Measurements from ENCODE around the gene CLCA2. TPM values are rescaled to one million over a fixed set of nuclear protein-coding genes. Genes with fewer than 3 reads are reported as not detected.

CLCA2 gene
- total and polyA plus RNA-seq, 7 donors = 0.60 to 2.1 (median 0.60) TPM; not detected in 4

DNA sequence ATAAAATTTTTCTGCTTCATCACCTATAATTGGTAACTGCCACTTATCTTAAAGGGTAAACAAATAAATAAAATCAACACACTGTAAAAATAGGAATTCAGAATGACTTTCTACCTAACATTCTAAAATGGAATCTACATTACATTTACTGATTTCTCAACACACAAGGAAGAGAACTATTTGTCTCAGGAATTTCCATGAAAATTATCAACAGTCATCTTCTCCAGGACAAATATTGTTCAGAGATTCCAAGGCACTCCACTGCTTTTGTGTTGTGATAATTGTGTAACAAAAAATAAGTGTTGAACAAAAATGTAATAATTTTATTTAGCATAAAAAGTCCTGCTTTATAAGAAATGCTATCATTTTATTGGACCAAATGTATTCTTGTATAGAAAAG is 35.2 kb upstream of the CLCA2 start:
- intact Hi-C loops (cut with DNase I) = loop anchor here (10.0 kb wide), 1 partner anchor 696 kb away; no protein-coding TSS in a partner anchor
- no peak overlapping the region for H3K4me3 ChIP-seq
- TF ChIP-seq, protein P1, sequence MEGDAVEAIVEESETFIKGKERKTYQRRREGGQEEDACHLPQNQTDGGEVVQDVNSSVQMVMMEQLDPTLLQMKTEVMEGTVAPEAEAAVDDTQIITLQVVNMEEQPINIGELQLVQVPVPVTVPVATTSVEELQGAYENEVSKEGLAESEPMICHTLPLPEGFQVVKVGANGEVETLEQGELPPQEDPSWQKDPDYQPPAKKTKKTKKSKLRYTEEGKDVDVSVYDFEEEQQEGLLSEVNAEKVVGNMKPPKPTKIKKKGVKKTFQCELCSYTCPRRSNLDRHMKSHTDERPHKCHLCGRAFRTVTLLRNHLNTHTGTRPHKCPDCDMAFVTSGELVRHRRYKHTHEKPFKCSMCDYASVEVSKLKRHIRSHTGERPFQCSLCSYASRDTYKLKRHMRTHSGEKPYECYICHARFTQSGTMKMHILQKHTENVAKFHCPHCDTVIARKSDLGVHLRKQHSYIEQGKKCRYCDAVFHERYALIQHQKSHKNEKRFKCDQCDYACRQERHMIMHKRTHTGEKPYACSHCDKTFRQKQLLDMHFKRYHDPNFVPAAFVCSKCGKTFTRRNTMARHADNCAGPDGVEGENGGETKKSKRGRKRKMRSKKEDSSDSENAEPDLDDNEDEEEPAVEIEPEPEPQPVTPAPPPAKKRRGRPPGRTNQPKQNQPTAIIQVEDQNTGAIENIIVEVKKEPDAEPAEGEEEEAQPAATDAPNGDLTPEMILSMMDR (IDR thresholded peaks at IDR 0.05) = no peak
- TF ChIP-seq POLR2A (IDR thresholded peaks at IDR 0.05) (no peak), EP300 (IDR thresholded peaks at IDR 0.05) (no peak), POLR2AphosphoS5 (IDR thresholded peaks at IDR 0.05) (no peak)
- DNase-seq = no peak
- H3K27me3 ChIP-seq = no peaks in the 10 kb centered on the region
- no peaks in the 10 kb centered on the region for H3K36me3 ChIP-seq
- no peak overlapping the region for H3K27ac ChIP-seq
- H3K9me3 ChIP-seq = peaks cover 0 to 2% (median 0%) of the 10 kb centered on the region in 4 donors
- peaks cover 0 to 14% (median 5%) of the 10 kb centered on the region in 4 donors for H3K4me1 ChIP-seq

DNA sequence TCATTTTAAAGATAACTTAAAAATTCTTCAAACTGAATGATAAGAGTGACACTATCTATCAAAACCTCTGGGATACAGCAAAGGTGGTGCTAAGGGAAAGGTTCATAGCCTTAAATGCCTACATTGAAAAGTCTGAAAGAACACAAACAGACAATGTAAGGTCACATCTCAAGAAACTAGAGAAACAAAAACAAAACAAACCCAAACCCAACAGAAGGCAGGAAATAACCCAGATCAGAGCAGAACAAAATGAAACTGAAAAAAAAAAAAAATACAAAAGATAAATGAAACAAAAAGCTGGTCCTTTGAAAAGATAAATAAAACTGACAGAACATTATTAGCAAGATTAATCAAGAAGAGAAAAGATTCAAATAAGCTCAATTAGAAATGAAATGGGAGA is 34.7 kb upstream of the CLCA2 start:
- DNase-seq = no peak
- H3K4me3 ChIP-seq = no peak overlapping the region
- H3K27me3 ChIP-seq = no peaks in the 10 kb centered on the region
- H3K9me3 ChIP-seq = peaks cover 0 to 2% (median 0%) of the 10 kb centered on the region in 4 donors
- H3K36me3 ChIP-seq = no peaks in the 10 kb centered on the region
- intact Hi-C loops (cut with DNase I) = loop anchor here (10.0 kb wide), 1 partner anchor 695 kb away; no protein-coding TSS in a partner anchor
- H3K4me1 ChIP-seq = peaks cover 0 to 19% (median 5%) of the 10 kb centered on the region in 4 donors
- no peak overlapping the region for H3K27ac ChIP-seq
- TF ChIP-seq EP300 (IDR thresholded peaks at IDR 0.05) = no peak
- TF ChIP-seq POLR2AphosphoS5 (IDR thresholded peaks at IDR 0.05) = no peak
- TF ChIP-seq POLR2A (IDR thresholded peaks at IDR 0.05) = no peak
- TF ChIP-seq, protein P1 (IDR thresholded peaks at IDR 0.05) = no peak

DNA sequence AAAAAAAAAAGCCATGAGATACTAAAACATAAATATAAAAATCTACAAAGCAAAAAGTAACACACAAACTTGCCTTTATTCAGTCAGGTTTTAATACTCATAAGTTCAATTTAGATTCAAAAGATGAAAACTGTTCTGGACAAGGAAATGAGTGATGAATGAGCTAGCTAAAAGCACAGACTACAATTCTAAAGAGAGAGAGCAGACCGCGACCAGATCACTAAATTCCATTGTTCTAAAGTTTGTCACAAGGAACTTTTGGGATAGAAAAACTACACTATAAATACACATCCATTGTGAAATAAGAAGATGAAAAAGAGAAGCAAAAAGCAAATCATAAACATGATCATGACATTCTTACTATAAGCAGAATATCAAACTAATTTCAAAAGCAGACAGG is 29.6 kb upstream of the CLCA2 start:
- intact Hi-C loops (cut with DNase I) = loop anchor here (10.0 kb wide), 1 partner anchor 310 kb away; the partner anchor contains the start of gene SH3GLB1
- no peak for DNase-seq
- H3K27me3 ChIP-seq = no peaks in the 10 kb centered on the region
- TF ChIP-seq POLR2A (IDR thresholded peaks at IDR 0.05) = no peak
- no peak for TF ChIP-seq POLR2AphosphoS5 (IDR thresholded peaks at IDR 0.05)
- TF ChIP-seq EP300 (IDR thresholded peaks at IDR 0.05) = no peak
- TF ChIP-seq, protein P1 (IDR thresholded peaks at IDR 0.05) = no peak
- peaks cover 0 to 2% (median 0%) of the 10 kb centered on the region in 4 donors for H3K9me3 ChIP-seq
- H3K4me1 ChIP-seq = peaks cover 0 to 25% (median 14%) of the 10 kb centered on the region in 4 donors
- WGBS, 2 donors = 75 to 81% methylated on average over 2 of the region's 2 CpGs
- no peak overlapping the region for H3K4me3 ChIP-seq
- H3K27ac ChIP-seq = peak overlapping the region in 1 of 4 donors; percentile 85
- no peaks in the 10 kb centered on the region for H3K36me3 ChIP-seq

DNA sequence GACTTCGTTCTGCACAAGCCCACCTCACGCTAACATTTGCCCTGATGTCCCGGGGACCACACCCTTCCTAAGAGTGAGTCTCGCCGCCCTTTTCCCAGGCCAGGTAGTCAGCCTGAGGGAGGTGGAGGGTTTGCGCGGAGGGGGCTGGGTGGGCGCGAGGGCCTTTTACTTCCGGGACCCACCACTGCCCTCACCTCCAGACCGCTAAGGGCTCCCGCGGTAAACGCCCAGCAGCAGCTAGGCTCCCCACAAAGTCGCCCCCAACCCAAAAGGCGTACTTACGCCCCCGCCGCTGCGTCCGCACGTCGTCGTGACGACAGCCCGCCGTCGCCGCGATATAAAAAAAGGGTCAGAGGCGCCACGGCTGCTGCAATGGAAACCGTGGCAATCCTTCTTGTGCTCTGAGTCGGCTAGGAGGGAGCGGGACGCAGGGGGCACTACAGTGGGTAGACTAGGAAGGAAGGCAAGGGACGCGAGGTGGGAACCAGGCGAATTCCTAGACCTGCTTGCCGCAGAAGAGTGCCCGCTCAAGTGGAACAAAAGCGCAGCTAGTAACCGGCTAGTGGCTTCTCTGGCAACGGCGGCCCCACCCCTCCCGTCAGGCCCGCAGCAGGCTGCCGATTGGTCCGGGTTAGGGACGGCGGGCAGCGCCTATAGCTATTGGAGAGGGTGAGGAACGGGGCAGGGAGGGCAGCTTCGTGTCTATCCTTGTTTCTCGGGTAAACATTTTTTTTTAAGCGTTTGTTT is 28.0 kb upstream of the CLCA2 start, which contains the start of gene ODF2L:
TSS of gene ODF2L (minus strand) at position 573 of the 747 bp plus-strand sequence. CDS start 9,296 bp downstream, outside the sequence.
- Histone ChIP-seq H3K27ac (peak within 1 kb of the TSS; percentile 71 to 85 (median 78)), H3K36me3 (no peaks in the 10 kb centered on the region), H3K4me3 (peak within 1 kb of the TSS; percentile 67 to 88 (median 78)), H3K27me3 (no peaks in the 10 kb centered on the region), H3K9me3 (peaks cover 0 to 2% (median 0%) of the 10 kb centered on the region in 4 donors), H3K4me1 (peaks cover 0 to 25% (median 12%) of the 10 kb centered on the region in 4 donors)
- WGBS, 2 donors = 0 to 1% methylated on average over 56 of the region's 56 CpGs
- TF ChIP-seq POLR2AphosphoS5 (IDR thresholded peaks at IDR 0.05) = peak; percentile 72 to 93 (median 78)
- peak; percentile 42 to 49 for TF ChIP-seq POLR2A (IDR thresholded peaks at IDR 0.05)
- TF ChIP-seq EP300 (IDR thresholded peaks at IDR 0.05) = no peak
- peak; percentile 95 for DNase-seq
- intact Hi-C loops (cut with DNase I) = loop anchor here (5.0 to 10.0 kb wide), 3 partner anchors 106 to 516 kb away; partner anchors contain the start of genes HS2ST1, SELENOF and SH3GLB1

DNA sequence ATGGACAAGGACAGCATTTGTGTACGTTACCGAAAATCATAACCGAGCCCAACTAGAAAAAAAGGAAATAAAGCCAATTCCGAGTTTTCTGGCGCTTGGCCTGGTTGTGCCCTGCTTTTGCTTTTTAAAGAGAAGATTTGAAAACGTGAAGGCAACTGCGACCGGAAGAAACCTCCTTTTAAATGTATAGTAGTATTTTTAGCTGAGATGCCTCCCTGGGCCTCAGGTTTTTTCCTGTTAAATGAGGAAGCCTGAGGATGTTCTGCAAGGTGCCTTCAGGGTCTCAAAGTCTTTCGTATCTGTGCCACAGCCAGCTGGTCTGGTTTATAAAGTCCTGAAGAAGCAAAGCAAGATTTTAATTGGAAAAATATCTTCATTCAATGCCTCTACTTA is 27.5 kb upstream of the CLCA2 start:
- peak overlapping the region; percentile 67 to 88 (median 78) for H3K4me3 ChIP-seq
- H3K36me3 ChIP-seq = no peaks in the 10 kb centered on the region
- H3K27ac ChIP-seq = peak overlapping the region; percentile 71 to 85 (median 78)
- no peaks in the 10 kb centered on the region for H3K27me3 ChIP-seq
- no peak for TF ChIP-seq POLR2A (IDR thresholded peaks at IDR 0.05)
- no peak for TF ChIP-seq EP300 (IDR thresholded peaks at IDR 0.05)
- no peak for TF ChIP-seq POLR2AphosphoS5 (IDR thresholded peaks at IDR 0.05)
- TF ChIP-seq, protein P1 (IDR thresholded peaks at IDR 0.05) = no peak
- peaks cover 0 to under 1% (median 0%) of the 10 kb centered on the region in 4 donors for H3K9me3 ChIP-seq
- H3K4me1 ChIP-seq = peaks cover 0 to 25% (median 12%) of the 10 kb centered on the region in 4 donors
- intact Hi-C loops (cut with DNase I) = loop anchor here (5.0 to 10.0 kb wide), 3 partner anchors 106 to 516 kb away; partner anchors contain the start of genes HS2ST1, SELENOF and SH3GLB1
- DNase-seq = no peak
- 2 to 3% methylated on average over 9 of the region's 9 CpGs for WGBS, 2 donors

All from sigmoid colon (tissue), 7 donors.